A549 (cell line): ENCODE measurements around the gene ZC3H12D.

Source experiments
- CHD2 ChIP-seq: fragments of 150-350 bp; IDR thresholded peaks from 2 replicates; pipeline ENCODE4 v1.6.1; 2014; ENCODE audit warnings: low read length; ENCODE audit not compliant: partially characterized antibody
- EP300 ChIP-seq, 2 experiments: fragments of >200 bp; sonication (Bioruptor Twin); formaldehyde crosslinking; IDR thresholded peaks; 2 replicates in 1 of 2; 3 replicates in 1 of 2; pipeline ENCODE4 v1.6.1; 2016 to 2017
- NFE2L2 ChIP-seq: fragments of 150-350 bp; conservative IDR thresholded peaks from 2 replicates; pipeline ENCODE4 v1.6.1; 2014; ENCODE audit warnings: low read length
- POLR2A ChIP-seq: IDR thresholded peaks from 2 replicates; pipeline ENCODE4 v1.6.1; 2012; ENCODE audit warnings: mild to moderate bottlenecking, low read length
- RAD21 ChIP-seq, 2 experiments: fragments of >200 bp in 1 of 2; sonication (Bioruptor Twin) in 1 of 2; formaldehyde crosslinking in 1 of 2; IDR thresholded peaks in 1 of 2; conservative IDR thresholded peaks in 1 of 2; 2 replicates in 1 of 2; 3 replicates in 1 of 2; pipeline ENCODE4 v1.6.1; 2012 to 2018; ENCODE audit warnings: inconsistent platforms in 1 of 2
- RFX5 ChIP-seq: fragments of 450-650 bp; IDR thresholded peaks from 2 replicates; pipeline ENCODE4 v1.7.1; 2014; ENCODE audit warnings: antibody characterized with exemption, mild to moderate bottlenecking, moderate library complexity
- SMC3 ChIP-seq: fragments of >200 bp; sonication (Bioruptor Twin); formaldehyde crosslinking; IDR thresholded peaks from 3 replicates; pipeline ENCODE4 v1.6.1; 2018; ENCODE audit warnings: inconsistent platforms
- USF2 ChIP-seq: fragments of 450-650 bp; IDR thresholded peaks from 2 replicates; pipeline ENCODE4 v1.6.1; 2014; ENCODE audit warnings: antibody characterized with exemption
- TF ChIP-seq, protein P1 (sequence below): fragments of >200 bp; sonication (Bioruptor Twin); formaldehyde crosslinking; IDR thresholded peaks from 3 replicates; pipeline ENCODE4 v1.5.1; 2016
- TF ChIP-seq, protein P2 (sequence below): IDR thresholded peaks from 2 replicates; pipeline ENCODE4 v1.6.1; 2012
- TF ChIP-seq, protein P3 (sequence below): fragments of 200-600 bp; sonication (generic); IDR thresholded peaks from 2 replicates; pipeline ENCODE4 v1.6.1; 2016; ENCODE audit warnings: antibody characterized with exemption, mild to moderate bottlenecking, moderate library complexity
- TF ChIP-seq, protein P4 (sequence below): fragments of 250-450 bp; sonication (Bioruptor Pico); IDR thresholded peaks from 2 replicates; pipeline ENCODE4 v1.5.0; 2021; ENCODE audit warnings: mild to moderate bottlenecking, moderate library complexity, borderline replicate concordance

DNA sequence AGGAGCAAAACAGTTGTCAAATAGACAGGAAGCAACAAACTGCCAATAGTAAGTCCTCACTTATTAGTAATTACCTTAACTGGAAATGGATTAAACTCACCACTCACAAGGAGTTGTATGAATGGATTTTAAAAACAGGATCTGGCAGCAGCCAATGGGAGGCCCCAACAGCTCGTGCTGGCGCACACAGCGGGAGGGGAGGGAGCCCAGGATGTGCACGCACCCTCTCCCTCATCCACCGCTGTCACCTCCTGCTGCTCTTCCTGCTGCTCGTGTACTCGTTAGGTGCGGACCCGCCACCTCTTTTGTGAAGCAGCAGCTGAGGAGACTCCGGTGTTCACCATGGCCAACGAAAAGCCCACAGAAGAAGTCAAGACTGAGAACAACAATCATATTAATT lies 84.8 kb downstream of the ZC3H12D start, which contains the start of gene SUMO4:
- TF ChIP-seq, protein P1, sequence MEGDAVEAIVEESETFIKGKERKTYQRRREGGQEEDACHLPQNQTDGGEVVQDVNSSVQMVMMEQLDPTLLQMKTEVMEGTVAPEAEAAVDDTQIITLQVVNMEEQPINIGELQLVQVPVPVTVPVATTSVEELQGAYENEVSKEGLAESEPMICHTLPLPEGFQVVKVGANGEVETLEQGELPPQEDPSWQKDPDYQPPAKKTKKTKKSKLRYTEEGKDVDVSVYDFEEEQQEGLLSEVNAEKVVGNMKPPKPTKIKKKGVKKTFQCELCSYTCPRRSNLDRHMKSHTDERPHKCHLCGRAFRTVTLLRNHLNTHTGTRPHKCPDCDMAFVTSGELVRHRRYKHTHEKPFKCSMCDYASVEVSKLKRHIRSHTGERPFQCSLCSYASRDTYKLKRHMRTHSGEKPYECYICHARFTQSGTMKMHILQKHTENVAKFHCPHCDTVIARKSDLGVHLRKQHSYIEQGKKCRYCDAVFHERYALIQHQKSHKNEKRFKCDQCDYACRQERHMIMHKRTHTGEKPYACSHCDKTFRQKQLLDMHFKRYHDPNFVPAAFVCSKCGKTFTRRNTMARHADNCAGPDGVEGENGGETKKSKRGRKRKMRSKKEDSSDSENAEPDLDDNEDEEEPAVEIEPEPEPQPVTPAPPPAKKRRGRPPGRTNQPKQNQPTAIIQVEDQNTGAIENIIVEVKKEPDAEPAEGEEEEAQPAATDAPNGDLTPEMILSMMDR = no peak
- TF ChIP-seq POLR2A = no peak
- no peak for TF ChIP-seq EP300 (IDR thresholded peaks at IDR 0.05)
- TF ChIP-seq RAD21 (conservative IDR thresholded peaks at IDR 0.05 in 1 of 2, IDR thresholded peaks at IDR 0.05 in 1 of 2) = no peak
- no peak for TF ChIP-seq SMC3
- TF ChIP-seq USF2 = no peak
- TF ChIP-seq RFX5 = no peak
- TF ChIP-seq CHD2 = no peak
- TF ChIP-seq, protein P2, sequence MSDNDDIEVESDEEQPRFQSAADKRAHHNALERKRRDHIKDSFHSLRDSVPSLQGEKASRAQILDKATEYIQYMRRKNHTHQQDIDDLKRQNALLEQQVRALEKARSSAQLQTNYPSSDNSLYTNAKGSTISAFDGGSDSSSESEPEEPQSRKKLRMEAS = no peak
- TF ChIP-seq, protein P3, sequence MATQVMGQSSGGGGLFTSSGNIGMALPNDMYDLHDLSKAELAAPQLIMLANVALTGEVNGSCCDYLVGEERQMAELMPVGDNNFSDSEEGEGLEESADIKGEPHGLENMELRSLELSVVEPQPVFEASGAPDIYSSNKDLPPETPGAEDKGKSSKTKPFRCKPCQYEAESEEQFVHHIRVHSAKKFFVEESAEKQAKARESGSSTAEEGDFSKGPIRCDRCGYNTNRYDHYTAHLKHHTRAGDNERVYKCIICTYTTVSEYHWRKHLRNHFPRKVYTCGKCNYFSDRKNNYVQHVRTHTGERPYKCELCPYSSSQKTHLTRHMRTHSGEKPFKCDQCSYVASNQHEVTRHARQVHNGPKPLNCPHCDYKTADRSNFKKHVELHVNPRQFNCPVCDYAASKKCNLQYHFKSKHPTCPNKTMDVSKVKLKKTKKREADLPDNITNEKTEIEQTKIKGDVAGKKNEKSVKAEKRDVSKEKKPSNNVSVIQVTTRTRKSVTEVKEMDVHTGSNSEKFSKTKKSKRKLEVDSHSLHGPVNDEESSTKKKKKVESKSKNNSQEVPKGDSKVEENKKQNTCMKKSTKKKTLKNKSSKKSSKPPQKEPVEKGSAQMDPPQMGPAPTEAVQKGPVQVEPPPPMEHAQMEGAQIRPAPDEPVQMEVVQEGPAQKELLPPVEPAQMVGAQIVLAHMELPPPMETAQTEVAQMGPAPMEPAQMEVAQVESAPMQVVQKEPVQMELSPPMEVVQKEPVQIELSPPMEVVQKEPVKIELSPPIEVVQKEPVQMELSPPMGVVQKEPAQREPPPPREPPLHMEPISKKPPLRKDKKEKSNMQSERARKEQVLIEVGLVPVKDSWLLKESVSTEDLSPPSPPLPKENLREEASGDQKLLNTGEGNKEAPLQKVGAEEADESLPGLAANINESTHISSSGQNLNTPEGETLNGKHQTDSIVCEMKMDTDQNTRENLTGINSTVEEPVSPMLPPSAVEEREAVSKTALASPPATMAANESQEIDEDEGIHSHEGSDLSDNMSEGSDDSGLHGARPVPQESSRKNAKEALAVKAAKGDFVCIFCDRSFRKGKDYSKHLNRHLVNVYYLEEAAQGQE = no peak
- TF ChIP-seq, protein P4, sequence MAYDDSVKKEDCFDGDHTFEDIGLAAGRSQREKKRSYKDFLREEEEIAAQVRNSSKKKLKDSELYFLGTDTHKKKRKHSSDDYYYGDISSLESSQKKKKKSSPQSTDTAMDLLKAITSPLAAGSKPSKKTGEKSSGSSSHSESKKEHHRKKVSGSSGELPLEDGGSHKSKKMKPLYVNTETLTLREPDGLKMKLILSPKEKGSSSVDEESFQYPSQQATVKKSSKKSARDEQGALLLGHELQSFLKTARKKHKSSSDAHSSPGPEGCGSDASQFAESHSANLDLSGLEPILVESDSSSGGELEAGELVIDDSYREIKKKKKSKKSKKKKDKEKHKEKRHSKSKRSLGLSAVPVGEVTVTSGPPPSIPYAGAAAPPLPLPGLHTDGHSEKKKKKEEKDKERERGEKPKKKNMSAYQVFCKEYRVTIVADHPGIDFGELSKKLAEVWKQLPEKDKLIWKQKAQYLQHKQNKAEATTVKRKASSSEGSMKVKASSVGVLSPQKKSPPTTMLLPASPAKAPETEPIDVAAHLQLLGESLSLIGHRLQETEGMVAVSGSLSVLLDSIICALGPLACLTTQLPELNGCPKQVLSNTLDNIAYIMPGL (CRISPR knock-in tag) = no peak
- TF ChIP-seq NFE2L2 = no peak
